Testis (tissue), 2 donors: ENCODE data around the gene MAS1.

ENCODE experiments used
- POLR2A ChIP-seq: fragments of 450-650 bp; IDR thresholded peaks from one replicate; pipeline ENCODE4 v1.6.1; 2017; ENCODE audit warnings: antibody characterized with exemption, mild to moderate bottlenecking, moderate library complexity
- TF ChIP-seq, protein P1 (sequence below), 3 experiments: fragments of 450-650 bp in 2 of 3; fragments of 200-600 bp in 1 of 3; sonication (generic) in 1 of 3; IDR thresholded peaks; one replicate each; pipeline ENCODE4 v1.5.1; 2016 to 2019; ENCODE audit warnings: antibody characterized with exemption in 3 of 3, mild to moderate bottlenecking in 2 of 3, moderate library complexity in 1 of 3

DNA sequence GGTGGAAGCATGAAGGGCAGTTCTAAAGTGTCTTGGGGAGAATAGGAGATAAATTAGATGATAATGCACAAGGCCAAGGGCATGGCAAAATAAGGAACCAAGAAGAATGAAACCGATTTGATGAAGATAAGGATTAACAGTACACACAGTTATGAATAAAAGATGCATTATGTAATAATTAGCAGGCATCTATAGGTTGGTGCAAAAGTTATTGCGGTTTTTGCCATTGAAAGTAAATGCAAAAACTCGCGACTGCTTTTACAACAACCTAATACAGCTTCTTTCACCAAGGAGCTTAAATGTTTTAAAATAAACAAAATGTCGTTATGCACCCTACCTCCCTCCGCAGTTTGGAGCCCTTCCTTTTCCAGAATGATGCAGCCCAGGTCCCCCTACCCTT is 29.0 kb downstream of the MAS1 start:
- TF ChIP-seq POLR2A = no peak
- TF ChIP-seq, protein P1, sequence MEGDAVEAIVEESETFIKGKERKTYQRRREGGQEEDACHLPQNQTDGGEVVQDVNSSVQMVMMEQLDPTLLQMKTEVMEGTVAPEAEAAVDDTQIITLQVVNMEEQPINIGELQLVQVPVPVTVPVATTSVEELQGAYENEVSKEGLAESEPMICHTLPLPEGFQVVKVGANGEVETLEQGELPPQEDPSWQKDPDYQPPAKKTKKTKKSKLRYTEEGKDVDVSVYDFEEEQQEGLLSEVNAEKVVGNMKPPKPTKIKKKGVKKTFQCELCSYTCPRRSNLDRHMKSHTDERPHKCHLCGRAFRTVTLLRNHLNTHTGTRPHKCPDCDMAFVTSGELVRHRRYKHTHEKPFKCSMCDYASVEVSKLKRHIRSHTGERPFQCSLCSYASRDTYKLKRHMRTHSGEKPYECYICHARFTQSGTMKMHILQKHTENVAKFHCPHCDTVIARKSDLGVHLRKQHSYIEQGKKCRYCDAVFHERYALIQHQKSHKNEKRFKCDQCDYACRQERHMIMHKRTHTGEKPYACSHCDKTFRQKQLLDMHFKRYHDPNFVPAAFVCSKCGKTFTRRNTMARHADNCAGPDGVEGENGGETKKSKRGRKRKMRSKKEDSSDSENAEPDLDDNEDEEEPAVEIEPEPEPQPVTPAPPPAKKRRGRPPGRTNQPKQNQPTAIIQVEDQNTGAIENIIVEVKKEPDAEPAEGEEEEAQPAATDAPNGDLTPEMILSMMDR (IDR thresholded peaks at IDR 0.05) = no peak
